GM21360 (cell line): ENCODE measurements around the gene PRKAR1B.

Experiments
- ATAC-seq: cut with Tn5 transposase; IDR thresholded peaks from one replicate; pipeline ENCODE4 v1.9.1; 2021; ENCODE audit warnings: mild to moderate bottlenecking, moderate library complexity; ENCODE audit not compliant: unreplicated experiment

PRKAR1B gene

DNA sequence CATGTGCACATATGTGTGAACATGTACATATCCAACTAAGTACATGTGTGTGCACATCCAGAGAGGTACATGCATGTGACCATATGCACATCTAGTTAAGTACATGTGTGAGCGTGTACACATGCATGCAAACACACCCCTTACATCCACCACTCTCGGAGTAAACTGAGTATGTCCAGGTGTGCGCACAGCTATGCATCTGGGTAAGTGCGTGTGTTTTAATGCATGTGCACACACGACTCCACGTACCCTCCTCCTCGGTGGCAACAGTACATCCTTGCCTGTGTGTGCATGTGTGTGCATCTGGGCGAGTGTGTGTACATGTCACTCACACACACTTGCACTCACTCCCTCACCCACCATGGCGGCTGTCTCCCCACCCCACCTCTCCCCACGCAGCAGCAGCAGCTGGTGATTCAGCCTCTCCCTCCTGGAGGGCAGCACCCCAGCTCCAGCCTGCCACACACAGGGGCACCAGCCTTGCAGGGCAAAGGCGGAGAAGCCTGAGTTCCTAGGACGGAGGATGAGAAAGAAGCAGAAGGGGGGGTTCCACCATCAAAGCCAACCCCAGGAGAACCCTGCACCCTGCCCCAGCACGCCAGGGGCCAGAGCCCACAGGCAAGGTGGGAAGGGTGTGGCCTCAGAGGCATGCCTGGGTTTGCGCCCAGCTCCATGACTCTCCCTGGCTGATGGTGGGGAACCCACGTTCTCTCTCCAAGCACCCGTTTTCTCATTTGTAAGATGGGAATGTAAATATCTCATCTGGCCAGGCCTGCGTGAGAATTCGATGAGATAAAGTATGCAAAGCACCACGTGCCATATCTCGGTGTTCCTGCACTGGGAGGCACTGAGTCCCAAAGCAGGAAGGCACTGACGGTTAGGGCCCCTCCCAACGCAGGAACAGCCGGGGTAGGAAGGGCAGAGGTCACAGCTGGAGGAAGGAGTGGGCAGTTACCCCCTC is 28.3 kb downstream of the PRKAR1B start:
- no peak for ATAC-seq

DNA sequence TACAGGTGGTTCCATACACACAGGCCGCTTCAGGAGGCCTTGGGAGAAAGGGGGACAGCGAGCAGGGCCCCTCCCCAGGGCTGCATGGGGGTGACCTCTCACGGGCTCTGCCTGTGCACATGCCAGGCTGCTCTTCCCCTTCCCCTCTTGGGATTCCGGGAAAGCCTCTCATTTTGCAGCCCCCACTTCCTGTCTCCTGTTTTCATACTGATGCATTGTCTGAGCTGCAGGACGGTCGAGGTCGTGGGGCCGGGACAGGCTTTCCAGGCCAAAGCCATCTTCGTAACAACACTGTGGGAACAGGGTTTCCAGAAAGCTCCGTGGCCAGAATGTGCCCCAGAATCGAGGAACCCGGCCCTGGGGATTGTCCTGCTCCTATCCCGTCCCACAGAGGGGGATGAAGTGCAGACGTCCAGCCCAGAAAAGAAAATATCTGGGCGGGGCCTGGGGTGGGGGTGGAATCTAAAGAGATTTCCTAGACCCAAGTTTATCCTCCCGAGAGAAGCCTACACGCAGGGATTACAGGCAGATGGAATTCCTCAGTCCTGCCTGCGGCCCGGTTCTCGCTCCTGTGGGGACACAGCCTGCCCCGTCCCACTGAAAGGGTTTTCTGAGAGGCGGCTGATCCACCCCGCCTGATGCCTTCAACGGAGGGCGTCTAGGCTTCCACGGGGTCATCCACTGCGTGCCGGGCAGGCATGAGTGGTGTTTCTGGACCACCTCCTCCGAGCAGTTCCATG is 30.1 kb downstream of the PRKAR1B start:
- ATAC-seq: no peak

DNA sequence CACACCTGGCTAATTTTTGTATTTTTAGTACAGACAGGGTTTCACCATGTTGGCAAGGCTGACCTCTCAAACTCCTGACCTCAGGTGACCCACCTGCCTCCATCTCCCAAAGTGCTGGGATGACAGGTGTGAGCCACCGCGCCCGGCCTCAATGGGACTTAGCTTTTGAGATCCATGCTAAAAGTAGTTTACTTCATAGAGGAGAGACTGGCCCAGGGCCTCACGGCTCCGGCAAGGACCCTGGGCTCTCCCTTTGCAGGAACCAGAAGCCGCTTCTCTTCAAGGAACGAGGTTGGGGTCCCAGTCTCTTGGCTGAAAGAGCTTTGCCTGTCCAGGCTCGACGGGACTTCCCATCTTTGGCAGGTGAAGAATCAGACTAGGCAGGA is 30.7 kb downstream of the PRKAR1B start:
- ATAC-seq: no peak

DNA sequence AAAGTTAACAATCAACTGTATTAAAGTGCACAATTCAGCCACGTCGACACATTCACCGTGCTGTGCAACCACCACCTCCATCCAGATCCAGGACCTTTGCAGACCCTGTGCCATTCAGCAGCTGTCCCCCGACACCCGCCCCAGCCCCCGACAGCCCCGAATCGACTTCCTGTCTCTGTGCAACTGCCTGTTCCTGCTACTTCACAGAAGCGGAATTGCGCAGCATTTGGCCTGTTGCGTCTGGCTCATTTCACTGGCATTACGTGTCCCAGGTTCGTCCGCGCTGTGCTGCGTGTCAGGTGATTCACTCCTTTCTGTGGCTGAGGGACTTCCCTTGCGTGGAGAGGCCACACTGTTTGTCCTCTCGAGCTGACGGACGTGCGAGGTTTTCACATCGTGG is 33.8 kb downstream of the PRKAR1B start:
- no peak for ATAC-seq

DNA sequence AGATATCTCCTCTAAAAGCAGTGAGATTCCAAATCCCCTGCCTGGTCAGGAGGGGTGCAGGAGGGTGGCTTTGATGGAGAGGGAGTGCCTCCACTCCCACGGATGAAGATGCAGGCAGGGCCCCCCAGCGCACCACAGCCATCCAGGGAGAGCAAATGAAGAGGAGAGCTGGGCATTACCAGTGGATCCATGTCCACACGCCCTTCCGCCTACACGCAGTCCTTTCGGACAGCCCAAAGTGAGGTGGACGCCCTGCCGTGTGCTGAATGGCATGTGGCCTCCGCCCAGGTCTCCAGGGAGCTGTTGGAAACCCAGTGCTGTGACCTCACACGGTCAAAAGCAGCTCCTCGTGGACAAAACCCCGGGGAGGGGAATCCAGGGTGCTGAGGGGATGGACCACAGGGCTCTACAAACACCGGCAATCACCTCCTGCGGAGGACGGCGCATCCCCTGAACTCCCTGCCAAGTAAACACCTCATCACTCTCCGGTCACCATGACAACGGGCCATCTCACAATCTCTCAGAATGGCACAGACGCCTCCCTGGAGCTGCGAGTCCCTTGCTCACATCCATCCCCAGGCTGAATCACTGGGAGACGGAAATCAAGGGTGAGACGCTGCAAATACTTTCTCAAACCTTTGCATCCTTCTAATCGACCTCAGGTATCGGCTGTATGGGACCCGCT is 35.6 kb downstream of the PRKAR1B start:
- no peak for ATAC-seq

DNA sequence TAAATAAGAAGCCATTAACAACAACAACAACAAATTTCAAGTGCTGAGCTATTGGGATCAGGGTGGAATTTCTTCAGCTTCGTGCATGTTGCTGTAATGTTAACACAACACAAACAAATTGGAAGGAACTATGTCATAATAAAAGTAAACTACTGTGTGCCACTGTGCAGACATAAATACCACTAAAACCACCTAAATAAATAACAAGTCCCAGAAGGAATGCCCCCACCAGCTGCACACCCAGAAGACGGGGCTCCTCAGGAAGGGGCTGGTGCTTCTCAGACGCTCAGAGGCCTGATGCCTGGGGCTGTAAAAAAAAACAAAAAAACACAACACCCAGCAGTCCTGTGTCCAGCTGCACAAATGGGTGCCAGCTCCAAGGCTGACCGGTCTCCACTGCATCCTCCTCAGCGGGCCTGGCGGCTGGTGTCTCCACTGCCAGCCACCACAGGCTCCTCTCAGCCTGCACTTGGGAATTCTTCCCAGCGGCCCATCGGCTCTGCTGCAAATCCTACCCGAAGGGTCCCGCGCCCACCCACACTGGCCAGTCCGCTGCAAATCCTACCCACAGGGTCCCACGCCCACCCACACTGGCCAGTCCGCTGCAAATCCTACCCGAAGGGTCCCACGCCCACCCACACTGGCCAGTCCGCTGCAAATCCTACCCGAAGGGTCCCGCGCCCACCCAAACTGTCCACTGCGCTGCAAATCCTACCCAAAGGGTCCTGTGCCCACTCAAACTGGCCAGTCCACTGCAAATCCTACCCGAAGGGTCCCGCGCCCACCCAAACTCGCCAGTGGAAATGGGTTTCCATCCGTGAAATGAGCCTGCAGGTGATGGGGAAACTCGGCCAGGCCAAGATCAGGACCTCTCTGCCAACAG is 36.4 kb downstream of the PRKAR1B start:
- no peak for ATAC-seq

DNA sequence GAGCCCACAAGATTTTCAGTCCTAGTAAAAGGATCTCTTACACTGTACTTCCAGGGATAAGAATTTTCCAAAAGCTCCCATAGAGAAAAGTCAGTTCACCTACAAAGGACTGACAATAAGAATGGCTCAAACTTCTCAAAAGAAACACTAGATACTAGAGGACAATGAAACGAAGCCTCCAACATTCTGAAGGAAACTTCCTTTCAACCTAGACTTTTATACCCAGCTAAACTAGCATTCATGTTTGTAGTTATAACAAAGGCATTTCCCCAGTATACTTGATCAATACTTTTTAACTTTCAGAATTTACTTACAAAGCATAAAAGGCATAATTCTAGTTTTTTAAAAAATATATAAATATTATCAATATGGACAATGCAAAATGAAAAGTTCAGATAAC is 41.5 kb downstream of the PRKAR1B start:
- no peak for ATAC-seq

DNA sequence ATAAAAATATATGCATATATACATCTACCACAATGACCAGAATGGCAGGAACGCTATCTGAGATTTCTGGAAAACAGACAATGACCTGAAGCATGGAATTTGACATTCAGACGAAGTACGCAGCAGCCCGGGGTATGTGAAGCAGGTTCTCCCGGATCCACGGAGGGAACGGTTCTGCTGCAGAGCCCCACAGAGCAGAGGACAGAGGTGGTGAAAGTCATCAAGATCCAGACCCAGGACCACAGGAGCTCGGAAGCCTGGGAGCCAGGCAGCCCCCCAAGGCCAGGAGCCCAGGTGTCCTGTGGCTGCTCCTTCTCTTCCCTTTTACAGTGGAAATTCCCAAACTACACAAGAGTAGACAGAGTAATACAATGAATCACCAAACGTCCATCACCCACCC is 42.7 kb downstream of the PRKAR1B start:
- ATAC-seq: no peak

DNA sequence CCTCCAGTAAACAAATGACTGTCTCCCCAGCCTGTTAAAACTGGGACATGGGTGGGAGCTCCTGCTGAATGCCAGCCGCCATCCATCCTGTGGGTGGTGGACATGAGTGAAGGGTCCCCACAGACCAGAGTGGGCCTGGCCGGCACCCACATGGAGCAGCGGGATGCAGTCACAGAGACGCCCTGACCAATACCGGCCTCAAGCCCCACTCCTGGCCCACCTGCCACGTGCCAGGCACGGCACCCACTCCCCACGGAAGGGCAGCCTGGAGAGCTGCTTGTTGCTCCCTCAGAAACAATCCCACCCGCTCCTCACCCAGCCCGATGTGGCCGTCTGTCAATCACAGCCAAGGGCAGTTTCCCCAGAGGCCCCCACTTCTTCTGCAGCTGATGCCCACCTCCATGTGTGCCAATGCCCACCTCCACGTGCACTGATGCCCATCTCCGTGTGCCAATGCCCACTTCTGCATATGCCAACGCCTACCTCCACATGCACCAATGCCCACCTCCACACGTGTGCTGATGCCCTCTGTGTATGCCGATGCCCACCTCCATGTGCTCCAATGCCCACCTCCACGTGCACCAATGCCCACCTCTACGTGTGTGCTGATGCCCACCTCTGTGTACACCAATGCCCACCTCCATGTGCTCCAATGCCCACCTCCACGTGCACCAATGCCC is 43.4 kb downstream of the PRKAR1B start:
- no peak for ATAC-seq

DNA sequence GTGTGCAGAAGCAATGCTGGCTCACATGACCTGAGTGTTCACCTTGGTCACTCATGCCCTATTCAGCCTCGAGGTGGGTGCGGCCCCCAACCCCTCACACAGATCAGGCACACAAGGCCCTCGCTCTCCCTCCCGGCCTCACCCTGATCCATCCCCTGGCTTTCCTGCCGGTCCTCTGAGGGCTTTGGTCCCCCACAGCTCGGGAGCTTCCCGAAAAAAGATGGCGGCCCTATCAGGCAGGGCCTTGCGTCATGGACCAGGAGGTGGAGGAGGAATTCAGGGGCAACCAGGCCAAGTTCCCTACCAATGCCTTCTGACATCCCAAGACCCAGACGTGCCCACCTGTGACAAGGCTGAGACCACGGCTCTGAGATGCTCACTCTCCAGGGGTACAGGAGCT is 44.3 kb downstream of the PRKAR1B start:
- no peak for ATAC-seq

DNA sequence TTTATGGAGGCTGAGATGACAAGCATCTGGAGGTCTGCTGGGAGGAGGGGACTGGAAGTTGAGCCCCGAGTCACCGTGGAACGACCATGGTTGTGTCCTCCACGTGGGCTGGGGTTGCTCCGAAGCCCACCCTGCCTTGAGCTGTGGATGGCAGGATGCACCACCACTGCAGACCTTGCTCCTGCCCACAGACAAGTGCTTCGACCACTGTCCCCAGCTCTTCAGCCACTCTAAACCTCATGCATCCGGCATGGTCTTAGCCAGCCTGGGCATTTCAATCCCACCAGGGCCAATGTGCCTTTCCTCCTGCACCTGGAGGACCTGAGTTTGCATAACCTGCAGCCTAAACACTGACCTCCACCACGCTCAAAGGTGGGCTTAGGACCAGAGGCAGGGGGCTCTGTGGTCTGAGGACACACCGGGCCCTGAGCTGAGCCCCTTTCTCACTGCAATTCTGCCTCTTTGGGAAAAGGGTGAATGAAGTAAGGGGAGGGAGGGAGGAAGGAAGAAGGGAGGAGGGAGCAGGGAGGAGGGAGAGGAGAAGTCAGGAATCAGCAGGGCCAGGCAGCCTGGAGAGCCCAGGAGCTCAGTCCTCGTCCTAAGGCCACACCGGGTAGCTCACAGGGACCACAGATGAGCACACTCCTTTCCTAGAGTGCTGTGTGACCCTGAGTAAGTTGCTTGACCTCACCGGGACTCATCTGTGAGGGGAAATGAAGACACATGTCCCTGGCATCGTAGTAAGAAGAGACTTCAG is 45.4 kb downstream of the PRKAR1B start:
- no peak for ATAC-seq

DNA sequence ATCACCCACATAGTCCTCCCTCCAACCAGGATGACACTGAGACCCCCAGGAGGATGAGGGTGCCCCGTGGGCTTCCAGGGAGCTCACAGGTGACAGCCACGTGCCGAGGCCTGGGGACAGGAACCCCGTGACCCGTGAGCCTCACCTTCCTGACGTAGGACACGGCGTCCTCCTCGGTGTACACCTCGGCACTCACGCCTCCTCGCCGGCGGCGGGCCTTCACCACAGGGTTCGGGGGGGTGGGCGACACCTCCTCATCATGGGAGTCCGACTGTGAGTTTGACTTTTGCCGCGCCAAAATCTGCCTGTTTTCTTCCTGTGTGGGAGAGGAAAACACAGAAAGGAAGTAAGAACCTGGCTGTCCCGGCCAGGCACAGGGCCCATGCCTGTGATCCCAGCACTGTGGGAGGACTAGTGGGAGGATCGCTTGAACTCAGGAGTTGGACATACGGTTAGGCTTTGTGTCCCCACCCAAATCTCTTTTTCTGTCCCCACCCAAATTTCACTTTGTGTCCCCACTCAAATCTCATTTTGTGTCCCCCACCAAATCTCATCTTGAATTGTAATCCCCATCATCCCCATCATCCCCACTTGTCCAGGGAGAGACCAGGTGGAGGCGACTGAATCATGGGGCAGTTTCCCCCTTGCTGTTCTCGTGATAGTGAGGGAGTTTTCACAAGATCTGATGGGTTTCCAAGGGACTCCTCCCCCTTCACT is 46.5 kb downstream of the PRKAR1B start:
- ATAC-seq: no peak

DNA sequence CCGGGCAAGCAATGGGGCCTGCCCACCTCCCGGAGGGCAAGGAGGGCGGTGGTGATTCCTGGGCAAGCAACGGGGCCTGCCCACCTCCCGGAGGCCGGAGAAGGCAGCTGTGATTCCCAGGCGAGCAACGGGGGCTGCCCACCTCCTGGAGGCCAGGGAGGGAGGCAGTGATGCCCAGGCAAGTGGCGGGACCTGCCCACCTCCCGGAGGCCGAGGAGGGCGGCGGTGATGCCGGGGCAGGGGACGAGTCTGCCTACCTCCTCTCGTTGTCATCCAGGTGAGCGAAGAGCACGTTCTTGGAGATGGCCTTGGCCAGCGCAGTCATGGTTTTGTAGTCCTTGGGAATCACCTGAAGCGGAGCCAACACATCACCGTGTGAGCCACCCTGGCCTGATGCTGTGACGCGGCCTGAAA is 50.1 kb downstream of the PRKAR1B start:
- ATAC-seq: no peak

DNA sequence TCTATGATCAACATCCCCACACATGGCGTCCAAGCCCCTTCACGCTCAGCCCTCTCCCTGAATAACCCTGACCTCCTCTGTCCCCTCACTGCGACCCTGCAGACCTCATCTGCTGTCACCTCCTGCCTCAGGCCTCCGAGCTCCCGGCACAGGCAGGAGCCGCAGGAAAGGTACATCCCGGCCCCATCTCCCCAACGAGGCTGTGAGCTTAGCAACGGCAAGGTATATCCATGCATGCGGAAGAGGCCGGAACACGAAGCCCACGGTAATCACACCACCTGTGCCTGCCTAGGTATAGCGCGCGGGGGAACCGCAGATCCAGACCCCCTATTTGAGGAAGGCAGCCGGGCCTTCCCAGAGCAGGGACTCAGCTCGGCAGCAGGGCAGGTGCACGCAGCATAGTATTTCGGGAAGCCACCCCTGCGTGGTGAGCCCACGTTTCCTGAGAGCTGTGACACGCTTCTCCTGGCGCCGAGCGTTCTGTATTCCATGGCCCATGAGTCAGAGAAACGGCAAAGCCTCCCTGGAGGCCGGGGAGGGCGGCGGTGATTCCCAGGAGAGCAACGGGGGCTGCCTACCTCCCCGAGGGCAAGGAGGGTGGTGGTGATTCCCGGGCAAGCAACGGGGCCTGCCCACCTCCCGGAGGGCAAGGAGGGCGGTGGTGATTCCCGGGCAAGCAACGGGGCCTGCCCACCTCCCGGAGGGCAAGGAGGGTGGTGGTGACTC is 50.7 kb downstream of the PRKAR1B start:
- no peak for ATAC-seq

DNA sequence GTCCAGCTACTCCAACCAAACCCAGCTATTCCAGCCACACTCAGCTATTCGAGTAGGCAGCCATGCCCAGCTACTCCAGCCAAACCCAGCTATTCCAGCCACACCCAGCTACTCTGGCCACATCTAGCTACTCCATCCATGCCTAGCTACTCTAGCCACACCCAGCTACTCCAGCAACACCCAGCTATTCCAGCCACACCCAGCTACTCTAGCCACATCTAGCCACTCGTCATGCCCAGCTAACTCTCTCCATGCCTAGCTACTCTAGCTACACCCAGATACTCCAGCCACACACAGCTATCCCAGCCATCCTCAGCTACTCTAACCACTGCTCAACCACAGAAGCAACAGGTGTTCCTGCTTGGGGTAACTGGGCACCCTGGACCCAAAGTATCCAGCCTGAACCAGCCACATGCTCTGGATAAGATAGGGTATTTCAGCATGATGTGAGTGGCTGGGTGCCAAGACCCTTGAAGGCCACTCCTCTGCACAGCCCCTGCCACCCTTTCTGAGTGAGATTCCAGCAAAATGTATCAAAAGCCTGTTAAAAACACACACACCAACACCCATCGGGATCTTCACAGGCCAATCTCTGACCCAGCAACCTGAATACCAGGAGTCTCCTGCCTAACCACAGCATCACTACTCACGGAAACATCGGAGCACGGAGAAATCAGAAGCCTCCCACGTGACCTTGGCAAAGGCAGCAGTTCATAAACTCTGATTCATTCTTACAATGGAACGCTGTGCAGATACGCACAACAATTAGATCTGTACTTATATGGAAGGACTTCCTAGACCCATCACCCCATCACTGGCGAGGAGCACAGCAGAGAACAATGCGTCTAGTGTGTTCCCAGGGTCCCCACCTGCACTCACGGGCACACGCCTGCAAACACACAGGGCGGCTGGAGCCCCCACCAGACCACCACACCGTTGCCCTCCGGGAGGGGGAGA is 52.3 kb downstream of the PRKAR1B start:
- ATAC-seq: no peak

DNA sequence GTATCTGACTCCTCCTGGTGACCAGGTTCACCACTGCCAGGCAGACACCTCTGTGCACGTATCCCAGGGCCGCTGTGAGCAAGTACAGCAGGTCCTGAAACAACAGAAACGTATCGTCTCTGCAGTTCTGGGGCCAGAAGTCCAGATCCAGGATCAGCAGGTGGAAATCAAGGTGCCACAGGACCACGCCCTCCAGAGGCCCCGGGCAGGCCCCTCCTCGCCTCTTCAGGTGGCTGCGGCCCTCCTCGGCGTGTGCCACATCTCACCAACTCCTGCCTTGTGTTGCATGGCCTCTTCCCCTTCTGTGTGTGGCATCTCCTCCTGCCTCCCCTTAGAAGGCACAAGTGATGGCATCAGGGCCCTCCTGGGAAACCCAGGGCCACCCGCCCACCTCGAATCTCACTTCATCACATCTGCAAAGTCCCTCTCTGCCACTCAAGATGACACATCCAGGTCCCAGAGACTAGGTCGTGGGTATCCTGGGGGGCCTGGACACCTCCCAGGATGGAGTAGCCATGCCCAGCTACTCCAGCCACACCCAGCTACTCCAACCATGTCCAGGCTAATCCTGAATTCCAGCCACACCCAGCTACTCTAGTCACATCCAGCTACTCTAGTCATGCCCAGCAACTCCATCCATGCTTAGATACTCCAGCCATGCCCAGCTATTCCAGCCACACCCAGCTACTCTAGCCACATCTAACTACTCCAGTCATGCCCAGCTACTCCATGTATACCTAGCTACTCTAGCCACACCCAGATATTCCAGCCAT is 53.2 kb downstream of the PRKAR1B start:
- ATAC-seq: no peak
